Smooth muscle cell (in vitro differentiated cells): ENCODE results near the gene KBTBD4. TPM values are rescaled to one million over a fixed set of nuclear protein-coding genes. Genes with fewer than 3 reads are reported as not detected.
"Not testable (repeated sequence)": the region's sequence is repeated elsewhere in the genome, so short reads cannot be mapped to it uniquely, and the experiment has no call there.

Source experiments
- DNase-seq: peaks from one replicate; lab custom pipeline; 2025; ENCODE audit not compliant: unreplicated experiment; lab: John Stamatoyannopoulos, UW
- H2AFZ ChIP-seq: fragments of 200-600 bp; sonication (generic); 2 replicates; pipeline ENCODE4 v1.6.0; 2016; ENCODE audit warnings: antibody characterized with exemption, low read depth, mild to moderate bottlenecking
- H3F3A ChIP-seq: fragments of 200-600 bp; sonication (generic); 2 replicates; pipeline ENCODE4 v1.6.0; 2017; ENCODE audit warnings: antibody characterized with exemption, low read depth
- H3K27ac ChIP-seq: fragments of 200-600 bp; sonication (generic); 2 replicates; pipeline ENCODE4 v1.5.1; 2016; ENCODE audit warnings: low read depth, mild to moderate bottlenecking
- H3K27me3 ChIP-seq: fragments of 200-600 bp; sonication (generic); 2 replicates; pipeline ENCODE4 v1.6.1; 2016; ENCODE audit warnings: low read depth, mild to moderate bottlenecking
- H3K36me3 ChIP-seq: fragments of 200-600 bp; sonication (generic); 2 replicates; pipeline ENCODE4 v1.5.1; 2016; ENCODE audit warnings: low read depth
- H3K4me1 ChIP-seq: fragments of 200-600 bp; sonication (generic); 2 replicates; pipeline ENCODE4 v1.5.1; 2016; ENCODE audit warnings: low read depth
- H3K4me2 ChIP-seq: fragments of 200-600 bp; sonication (generic); 2 replicates; pipeline ENCODE4 v1.6.0; 2016; ENCODE audit warnings: mild to moderate bottlenecking
- H3K4me3 ChIP-seq: fragments of 200-600 bp; sonication (generic); 2 replicates; pipeline ENCODE4 v1.5.1; 2016; ENCODE audit warnings: mild to moderate bottlenecking
- H3K79me2 ChIP-seq: fragments of 200-600 bp; sonication (generic); 2 replicates; pipeline ENCODE4 v1.6.0; 2016; ENCODE audit warnings: low read depth, mild to moderate bottlenecking
- H3K9ac ChIP-seq: fragments of 200-600 bp; sonication (generic); 2 replicates; pipeline ENCODE4 v1.6.0; 2016; ENCODE audit warnings: low read depth
- H3K9me3 ChIP-seq: fragments of 200-600 bp; sonication (generic); replicated peaks from 2 replicates; pipeline ENCODE4 v1.5.1; 2016; ENCODE audit warnings: low read depth
- H4K20me1 ChIP-seq: fragments of 200-600 bp; sonication (generic); 2 replicates; pipeline ENCODE4 v1.6.0; 2016; ENCODE audit warnings: low read depth
- CTCF ChIP-seq: fragments of 200-600 bp; sonication (generic); IDR thresholded peaks from 2 replicates; pipeline ENCODE4 v1.5.1; 2017; ENCODE audit warnings: borderline replicate concordance, mild to moderate bottlenecking, antibody characterized with exemption; ENCODE audit not compliant: insufficient read depth, poor library complexity, severe bottlenecking
- WGBS: methylation state at CpG from one replicate; pipeline ENCODE4 v1.1.7; 2016; ENCODE audit warnings: low lambda C conversion rate; 5-methylcytosine and 5-hydroxymethylcytosine counted together
- polyA plus RNA-seq: library from polyadenylated mRNA; unstranded; fragments of >200 nt; fragmentation: Nextera tagmentation; extraction: Ambion mirVana; gene quantifications from 2 replicates; pipeline ENCODE4 v1.2.1, GENCODE V29; 2016
- total RNA-seq: library from RNA; depleted of rRNA; stranded (reverse); fragments of >200 nt; gene quantifications from 2 replicates; pipeline ENCODE4 v1.2.3, GENCODE V29; 2014

The KBTBD4 gene
- total and polyA plus RNA-seq, 2 experiments from 2014 or later = 9.4 to 14.2 TPM

- no peak for TF ChIP-seq CTCF
- Histone ChIP-seq H3K4me2 (no peak overlapping the region), H3K36me3 (no peaks in the 10 kb centered on the region), H3F3A (no peaks in the 10 kb centered on the region), H3K27ac (no peak overlapping the region), H3K9me3 (no peaks in the 10 kb centered on the region), H3K79me2 (peaks cover 3% of the 10 kb centered on the region), H4K20me1 (no peaks in the 10 kb centered on the region), H3K4me1 (no peaks in the 10 kb centered on the region), H3K4me3 (no peak overlapping the region), H3K9ac (no peak overlapping the region), H3K27me3 (no peaks in the 10 kb centered on the region), H2AFZ (no peak overlapping the region)
- no peak for DNase-seq
- 89% methylated on average over 2 of the region's 2 CpGs for WGBS
These were observed 18.3 kb downstream of the KBTBD4 start for GRCh38 chr11:47560426-47560825.

GRCh38 chr11:47558695-47559094, 20.1 kb downstream of the KBTBD4 start:
- WGBS = 100% methylated on average over 1 of the region's 1 CpG
- H3K36me3 ChIP-seq = no peaks in the 10 kb centered on the region

GRCh38 chr11:47557004-47557403, 21.8 kb downstream of the KBTBD4 start:
- H3K27ac ChIP-seq, H3K27me3 ChIP-seq, DNase-seq, H2AFZ ChIP-seq, H3K9me3 ChIP-seq, H3K36me3 ChIP-seq, H3F3A ChIP-seq, H3K4me2 ChIP-seq, H3K9ac ChIP-seq, H3K4me3 ChIP-seq, H3K4me1 ChIP-seq, H4K20me1 ChIP-seq, H3K79me2 ChIP-seq: not testable (repeated sequence)
- WGBS = 98% methylated on average over 12 of the region's 12 CpGs

More at GRCh38 chr11:47558695-47559094, 20.1 kb downstream of the KBTBD4 start:
- H3K9me3 ChIP-seq = no peaks in the 10 kb centered on the region
- no peak overlapping the region for H3K4me2 ChIP-seq
- H3K4me3 ChIP-seq = no peak overlapping the region
- H3K27ac ChIP-seq = no peak overlapping the region
- no peak overlapping the region for H2AFZ ChIP-seq
- no peaks in the 10 kb centered on the region for H4K20me1 ChIP-seq
- H3K4me1 ChIP-seq = no peaks in the 10 kb centered on the region
- no peak for DNase-seq
- no peaks in the 10 kb centered on the region for H3F3A ChIP-seq
- no peaks in the 10 kb centered on the region for H3K27me3 ChIP-seq
- no peaks in the 10 kb centered on the region for H3K79me2 ChIP-seq
- H3K9ac ChIP-seq = no peak overlapping the region
- TF ChIP-seq CTCF = no peak

GRCh38 chr11:47553406-47553743, 25.4 kb downstream of the KBTBD4 start:
- Histone ChIP-seq H3K4me1 (peaks cover 21% of the 10 kb centered on the region), H3F3A (no peaks in the 10 kb centered on the region), H3K36me3 (no peaks in the 10 kb centered on the region), H3K9me3 (no peaks in the 10 kb centered on the region), H4K20me1 (peaks cover 41% of the 10 kb centered on the region), H3K79me2 (peaks cover 45% of the 10 kb centered on the region), H3K4me3 (peak overlapping the region; percentile 99), H3K27me3 (no peaks in the 10 kb centered on the region), H2AFZ (peak overlapping the region; percentile 100), H3K4me2 (peak overlapping the region; percentile 99), H3K9ac (peak overlapping the region; percentile 73), H3K27ac (no peak overlapping the region)
- DNase-seq = no peak
- WGBS = 19% methylated on average over 9 of the region's 9 CpGs
- TF ChIP-seq CTCF = no peak
